Stimulated activated CD8-positive, alpha-beta memory T cell treated with anti-CD3 and anti-CD28 coated beads, Interleukin-12 subunit alpha, Interleukin-12 subunit beta, amount 100 ng/mL, for 4 hours (primary cell): ENCODE measurements around the gene JAZF1.

ENCODE experiments used
- DNase-seq: peaks from one replicate; pipeline ENCODE4 v3.0.0-alpha.2; 2020; ENCODE audit warnings: low read depth

Gene JAZF1

DNA sequence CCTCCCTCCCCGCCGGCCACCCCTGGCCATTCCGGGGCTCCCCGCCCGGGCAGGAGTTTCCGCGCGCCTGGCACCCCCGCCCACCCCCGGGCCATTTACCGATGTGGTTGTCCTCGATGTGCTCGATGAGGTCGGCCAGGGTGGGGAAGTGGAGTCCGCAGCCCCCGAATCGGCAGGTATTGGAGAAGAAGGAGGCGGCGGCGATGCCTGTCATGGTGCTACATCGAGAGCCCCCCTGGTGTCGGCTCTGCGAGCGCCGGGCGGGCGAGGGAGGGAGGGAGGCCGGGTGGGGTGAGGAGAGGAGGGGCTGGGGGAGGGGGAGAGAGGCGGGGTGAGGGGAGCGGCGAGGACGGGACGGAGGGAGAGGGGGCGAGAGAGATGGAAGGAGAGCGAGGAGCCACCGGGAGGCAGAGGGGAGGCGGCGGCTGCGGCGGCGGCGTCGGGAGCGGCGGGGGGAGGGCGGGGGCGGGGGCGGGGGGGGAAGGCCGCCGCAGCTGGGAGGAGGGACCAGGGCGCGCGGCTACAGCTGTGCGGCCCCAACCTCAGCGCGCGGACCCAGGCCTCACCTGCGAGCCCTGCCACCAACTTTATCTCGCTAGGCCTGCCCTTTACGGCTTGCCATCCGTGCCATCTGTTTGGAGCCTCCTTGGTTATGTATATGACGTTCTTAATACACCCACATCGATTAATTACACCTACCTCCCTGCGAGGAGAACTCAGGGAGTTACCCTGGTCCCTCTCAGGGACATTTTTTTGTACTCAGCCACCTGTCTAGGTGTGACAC is at the start of gene JAZF1:
Gene JAZF1 (minus strand): TSS at position 432 of the 784 bp plus-strand sequence.
- DNase-seq, result peak; percentile 58

DNA sequence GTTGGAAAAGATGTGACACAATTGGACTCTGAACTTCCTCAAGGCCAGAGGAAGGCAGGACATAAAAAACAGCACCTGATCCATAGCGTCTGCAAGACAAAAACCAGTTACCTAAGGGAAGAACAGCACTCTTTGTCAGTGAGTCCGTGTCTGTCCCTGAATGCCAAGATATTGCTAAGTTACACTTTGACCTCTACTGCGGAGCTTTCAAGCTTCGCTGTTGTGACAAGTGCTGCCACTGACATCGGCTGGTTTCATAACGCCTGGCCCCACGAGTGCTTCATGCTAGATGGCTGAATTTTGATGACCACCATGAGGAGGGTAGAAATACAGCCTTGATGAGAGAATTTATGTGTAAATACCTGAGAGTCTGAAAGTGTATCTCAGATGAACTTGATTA is 49.7 kb upstream of the JAZF1 start:
- no peak for DNase-seq

- no peak for DNase-seq
These were observed 47.8 kb upstream of the JAZF1 start for GRCh38 chr7:28228396-28228795.

- no peak for DNase-seq
These were observed 45.4 kb upstream of the JAZF1 start for GRCh38 chr7:28226003-28226402.

GRCh38 chr7:28225576-28225975 is 45.0 kb upstream of the JAZF1 start:
- no peak for DNase-seq

GRCh38 chr7:28224675-28225074 is 44.1 kb upstream of the JAZF1 start:
- no peak for DNase-seq

DNA sequence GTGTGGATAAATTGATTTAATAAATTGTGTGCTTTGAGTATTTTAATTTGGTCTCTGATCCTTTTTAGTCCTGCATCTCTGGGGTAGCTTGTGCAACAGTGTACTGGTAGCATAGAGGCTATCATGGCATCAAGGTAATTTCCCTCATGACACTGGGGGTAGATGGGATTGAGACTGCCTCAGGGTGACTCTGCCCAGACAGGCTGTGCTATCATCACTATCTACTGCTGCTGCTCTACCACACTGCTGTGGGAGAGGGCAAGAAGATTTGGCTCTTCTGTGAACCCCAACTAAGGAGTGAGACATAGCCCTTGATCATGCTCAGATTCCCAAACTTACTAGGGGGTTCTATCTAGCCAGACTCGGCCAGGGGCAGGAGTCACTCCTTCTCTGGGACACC is 43.6 kb upstream of the JAZF1 start:
- no peak for DNase-seq

DNA sequence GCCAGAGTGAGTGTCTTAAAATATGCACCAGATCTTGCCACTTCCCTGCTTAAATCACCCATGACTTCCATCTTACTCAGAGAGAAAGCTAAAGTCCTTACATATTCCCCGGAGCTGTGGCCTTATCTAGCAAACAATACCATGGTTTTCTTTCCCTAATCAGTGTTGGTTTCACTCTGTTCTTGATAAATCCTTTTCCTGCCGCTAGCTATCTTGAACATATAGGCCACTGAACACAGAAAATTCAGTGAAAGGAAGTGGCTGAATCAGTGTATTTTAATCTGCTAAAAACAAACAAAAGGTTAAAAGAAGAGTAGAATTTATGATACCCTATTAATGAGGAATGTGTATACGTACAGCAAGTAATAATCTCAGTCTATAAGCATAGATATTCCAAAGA is 42.0 kb upstream of the JAZF1 start:
- no peak for DNase-seq

DNA sequence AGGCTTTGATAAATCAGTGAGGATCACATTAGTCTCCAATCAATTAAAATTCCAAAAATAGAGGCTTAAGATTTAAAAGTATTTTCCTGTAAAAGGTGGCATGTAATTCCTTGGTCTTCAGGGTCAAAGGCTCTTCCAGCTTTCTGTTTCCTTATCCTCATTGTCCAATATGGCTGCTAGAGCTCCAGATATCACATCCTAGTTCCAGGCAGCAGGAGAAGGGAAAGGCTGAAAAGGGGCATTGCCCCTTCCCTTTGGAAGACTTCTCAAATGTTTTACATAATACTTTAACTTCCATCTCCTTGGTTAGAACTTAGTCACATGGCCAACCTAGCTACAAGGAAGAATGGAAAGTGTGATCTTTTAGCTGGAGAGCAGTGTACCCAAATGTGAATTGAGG is 39.2 kb upstream of the JAZF1 start:
- no peak for DNase-seq

DNA sequence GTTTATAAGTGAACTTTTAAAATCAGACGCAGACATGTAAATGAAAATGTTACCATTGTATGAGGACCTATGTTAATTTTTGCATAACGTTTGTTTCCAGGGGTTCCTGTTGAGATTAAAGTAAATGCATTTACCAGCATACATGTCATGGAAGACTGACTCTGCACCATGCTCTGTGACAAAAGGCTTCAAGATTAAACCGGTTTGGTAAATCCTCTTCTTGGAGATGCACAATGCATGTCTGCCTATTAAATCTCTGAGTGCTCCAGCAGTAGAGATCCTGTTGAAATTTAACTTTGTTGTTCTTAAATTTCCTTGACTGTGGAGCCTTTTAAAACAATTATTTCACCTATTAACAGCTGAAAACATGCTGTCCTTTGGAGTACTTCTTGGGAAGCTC is 36.5 kb upstream of the JAZF1 start:
- DNase-seq, result no peak

GRCh38 chr7:28211006-28211405 is 30.4 kb upstream of the JAZF1 start:
- no peak for DNase-seq

- no peak for DNase-seq
These were observed 27.9 kb upstream of the JAZF1 start for GRCh38 chr7:28208506-28208905.

DNA sequence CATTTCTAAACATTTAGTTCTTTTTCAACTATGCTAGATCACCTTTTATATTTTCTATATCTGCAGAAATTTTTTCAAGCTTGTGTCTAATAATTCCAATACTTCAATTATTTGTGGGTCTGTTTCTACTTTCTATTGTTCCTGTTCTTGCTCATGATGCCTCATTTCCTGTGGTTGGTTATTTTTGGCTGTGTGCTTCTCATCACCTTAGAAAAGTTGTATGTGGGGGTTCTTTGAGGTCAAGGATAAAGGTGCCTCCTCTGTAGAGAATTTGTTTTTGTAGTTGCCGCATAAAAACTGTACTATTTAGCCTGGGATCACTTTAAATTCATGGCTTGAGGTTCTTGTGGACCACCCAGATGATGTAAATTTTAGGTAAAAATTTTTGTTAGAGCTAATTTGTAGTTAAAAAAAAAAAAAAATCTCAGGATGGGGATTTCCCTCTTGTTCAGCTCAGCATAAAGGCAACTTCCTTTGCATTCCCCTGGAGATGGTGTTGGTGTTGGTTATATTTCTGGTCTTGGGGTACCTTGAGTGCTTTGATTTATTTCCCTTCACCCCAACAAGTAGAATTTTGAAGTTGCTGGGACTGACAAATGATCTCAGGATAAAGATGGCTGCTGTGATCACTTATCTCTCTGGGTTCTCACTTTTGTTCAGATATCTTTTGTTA is 27.0 kb upstream of the JAZF1 start:
- no peak for DNase-seq

DNA sequence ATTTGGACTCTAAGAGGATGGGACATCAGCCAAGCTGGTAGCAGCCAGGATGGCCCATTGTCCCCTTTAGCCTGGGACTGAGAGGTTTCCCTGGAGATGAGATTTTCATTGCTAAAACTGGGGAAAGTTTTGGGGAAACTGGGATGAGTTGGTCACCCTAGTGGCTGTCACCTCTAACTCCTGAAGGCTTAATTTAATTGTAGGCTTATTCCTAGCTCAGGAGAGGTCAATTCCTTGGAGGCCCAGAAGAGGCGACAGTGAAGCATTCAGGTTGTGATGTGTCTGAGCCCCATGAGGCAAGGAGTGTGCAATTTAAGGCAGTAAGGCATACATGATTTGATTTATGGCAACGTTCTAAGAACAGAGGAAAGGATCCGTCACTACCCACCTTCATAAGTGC is 24.9 kb upstream of the JAZF1 start:
- no peak for DNase-seq

DNA sequence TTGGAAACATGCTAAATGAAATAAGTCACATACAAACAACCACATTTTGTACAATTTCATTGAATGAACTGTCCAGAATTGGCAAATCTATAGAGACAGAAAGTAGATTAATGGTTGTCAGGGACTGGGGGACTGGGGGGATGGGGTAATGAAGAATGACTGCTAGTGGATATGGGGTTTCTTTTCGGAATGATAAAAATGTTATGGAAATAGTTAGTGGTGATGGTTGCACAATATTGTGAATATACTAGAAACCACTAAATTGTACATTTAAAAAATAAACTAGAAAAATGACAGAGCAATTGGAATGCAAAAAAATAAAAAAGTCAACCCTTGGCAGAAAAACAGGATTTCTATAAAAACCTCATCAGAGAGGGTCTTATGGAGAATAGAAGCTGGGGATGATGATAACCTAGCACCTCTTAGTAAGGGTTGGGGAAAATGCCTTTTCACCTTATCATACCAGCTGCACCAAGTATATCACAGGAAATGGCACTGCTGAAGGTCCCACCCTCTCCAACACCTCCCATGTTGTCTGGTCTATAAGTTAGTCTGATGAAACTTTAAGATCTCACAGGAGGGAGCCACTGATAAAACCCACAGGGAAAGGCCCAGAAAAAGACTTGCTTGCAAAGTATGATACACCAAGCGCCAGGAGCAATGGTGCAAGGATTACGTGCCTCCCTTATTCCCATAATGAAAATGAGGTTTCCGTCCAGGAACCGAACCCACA is 23.1 kb upstream of the JAZF1 start:
- DNase-seq, result no peak

DNA sequence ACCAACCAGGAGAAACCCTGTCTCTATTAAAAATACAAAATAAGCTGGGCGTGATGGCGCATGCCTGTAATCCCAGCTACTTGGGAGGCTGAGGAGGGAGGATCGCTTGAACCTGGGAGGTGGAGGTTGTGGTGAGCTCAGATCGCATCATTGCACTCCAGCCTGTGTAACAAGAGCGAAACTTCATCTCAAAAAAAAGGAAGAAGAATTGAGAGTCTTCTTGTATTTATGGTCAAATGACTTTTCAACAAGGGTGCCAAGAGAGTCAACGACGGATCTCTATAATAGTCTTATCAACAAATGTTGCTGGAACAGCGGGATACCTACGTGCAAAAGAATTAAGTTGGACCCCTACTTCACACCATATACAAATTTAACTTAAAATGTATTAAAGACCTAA is 21.6 kb upstream of the JAZF1 start:
- no peak for DNase-seq

DNA sequence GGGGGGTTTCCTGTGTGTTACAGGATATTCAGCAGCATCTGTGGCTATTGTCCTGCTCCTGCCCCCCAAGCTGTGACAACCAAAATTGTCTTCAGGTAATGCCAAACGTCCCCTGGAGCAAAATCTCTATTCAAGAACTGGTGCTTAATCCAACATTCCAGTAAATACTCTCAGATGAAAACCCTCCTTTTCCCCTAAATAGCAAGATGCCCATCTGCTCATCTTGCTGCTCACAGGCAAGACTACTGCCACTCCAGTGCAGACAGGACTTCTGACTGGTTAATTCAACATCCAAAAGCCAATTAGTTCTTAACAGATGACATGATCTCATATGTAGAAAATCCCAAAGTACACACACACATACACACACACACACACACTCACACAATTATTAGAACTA is 20.5 kb upstream of the JAZF1 start:
- no peak for DNase-seq

- DNase-seq, result no peak
These were observed 20.0 kb upstream of the JAZF1 start for GRCh38 chr7:28200598-28200997.

DNA sequence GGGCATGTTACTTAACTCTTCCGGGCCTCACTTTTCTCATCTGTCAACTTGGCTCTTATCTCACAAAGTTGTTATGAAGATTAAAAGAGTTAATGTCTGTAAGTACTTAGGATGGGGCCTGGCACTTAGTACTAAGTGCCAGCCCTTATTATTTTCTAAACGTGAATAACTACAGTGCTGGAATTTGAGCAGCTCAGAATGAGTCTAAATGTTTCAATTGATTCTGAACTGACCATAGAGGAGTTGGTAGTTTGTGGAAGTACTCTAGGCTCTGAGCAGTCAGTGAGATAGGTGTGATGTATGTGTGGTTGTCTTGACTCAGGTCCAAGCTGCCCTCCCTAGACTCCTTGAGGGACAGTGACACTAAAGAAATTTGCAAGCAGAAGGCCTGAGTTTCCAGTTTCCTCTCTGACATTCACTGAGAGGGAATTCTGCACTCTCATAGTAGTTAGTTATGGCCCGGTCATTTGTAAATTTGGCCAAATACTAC is 18.5 kb upstream of the JAZF1 start:
- no peak for DNase-seq

- DNase-seq, result no peak
These were observed 15.5 kb upstream of the JAZF1 start for GRCh38 chr7:28195910-28196620.

- DNase-seq, result no peak
These were observed 12.4 kb upstream of the JAZF1 start for GRCh38 chr7:28192786-28193585.
